GM23248 (cell line): ENCODE results near the gene RPF1. TPM values are rescaled to one million over a fixed set of nuclear protein-coding genes. Genes with fewer than 3 reads are reported as not detected.

ENCODE experiments used
- DNase-seq: peaks from one replicate; pipeline ENCODE4 v3.0.0-alpha.2; 2015
- H2AFZ ChIP-seq: fragments of 200-600 bp; sonication (generic); 2 replicates; pipeline ENCODE4 v1.6.1; 2016; ENCODE audit warnings: antibody characterized with exemption
- H3F3A ChIP-seq: fragments of 200-600 bp; sonication (generic); 2 replicates; pipeline ENCODE4 v1.6.1; 2016; ENCODE audit warnings: mild to moderate bottlenecking, antibody characterized with exemption, mixed run types; ENCODE audit not compliant: insufficient read depth
- H3K27ac ChIP-seq: fragments of 200-600 bp; sonication (generic); 2 replicates; pipeline ENCODE4 v1.5.1; 2016; ENCODE audit warnings: mild to moderate bottlenecking
- H3K27me3 ChIP-seq: fragments of 200-600 bp; sonication (generic); replicated peaks from 2 replicates; pipeline ENCODE4 v1.6.1; 2016; ENCODE audit warnings: mild to moderate bottlenecking; ENCODE audit not compliant: insufficient read depth
- H3K36me3 ChIP-seq: fragments of 200-600 bp; sonication (generic); 2 replicates; pipeline ENCODE4 v1.6.1; 2016; ENCODE audit warnings: low read depth, mild to moderate bottlenecking
- H3K4me1 ChIP-seq: fragments of 200-600 bp; sonication (generic); 2 replicates; pipeline ENCODE4 v1.6.1; 2016; ENCODE audit warnings: mild to moderate bottlenecking; ENCODE audit not compliant: insufficient read depth
- H3K4me2 ChIP-seq: fragments of 200-600 bp; sonication (generic); one replicate; pipeline ENCODE4 v1.6.1; 2016; ENCODE audit warnings: mild to moderate bottlenecking; ENCODE audit not compliant: unreplicated experiment
- H3K4me3 ChIP-seq: fragments of 200-600 bp; sonication (generic); 2 replicates; pipeline ENCODE4 v1.5.1; 2016; ENCODE audit warnings: mild to moderate bottlenecking
- H3K79me2 ChIP-seq: fragments of 200-600 bp; sonication (generic); 2 replicates; pipeline ENCODE4 v1.6.1; 2016; ENCODE audit warnings: mild to moderate bottlenecking; ENCODE audit not compliant: insufficient read depth
- H3K9ac ChIP-seq: fragments of 200-600 bp; sonication (generic); 2 replicates; pipeline ENCODE4 v1.6.1; 2016; ENCODE audit warnings: mild to moderate bottlenecking
- H3K9me2 ChIP-seq: fragments of 200-600 bp; sonication (generic); 2 replicates; pipeline ENCODE4 v1.6.1; 2016; ENCODE audit warnings: mixed run types, mild to moderate bottlenecking, moderate library complexity; ENCODE audit not compliant: insufficient read depth
- H3K9me3 ChIP-seq: fragments of 200-600 bp; sonication (generic); one replicate; pipeline ENCODE4 v1.6.1; 2017; ENCODE audit warnings: low read depth
- H4K20me1 ChIP-seq: fragments of 200-600 bp; sonication (generic); 2 replicates; pipeline ENCODE4 v1.6.0; 2016; ENCODE audit not compliant: insufficient read depth
- EZH2 ChIP-seq: fragments of 200-600 bp; sonication (generic); IDR thresholded peaks from 2 replicates; pipeline ENCODE4 v1.6.1; 2018; ENCODE audit warnings: antibody characterized with exemption, mild to moderate bottlenecking; ENCODE audit not compliant: insufficient read depth, poor library complexity, severe bottlenecking
- EZH2phosphoT487 ChIP-seq: fragments of 200-600 bp; sonication (generic); IDR thresholded peaks from 2 replicates; pipeline ENCODE4 v1.6.1; 2018; ENCODE audit warnings: antibody characterized with exemption, moderate library complexity, mild to moderate bottlenecking, low read depth; ENCODE audit not compliant: insufficient read depth
- WGBS, 2 experiments: methylation state at CpG; one replicate each; pipeline ENCODE4 v1.1.6; 2015 to 2017; ENCODE audit warnings: low lambda C conversion rate in 2 of 2, low coverage in 1 of 2; ENCODE audit errors: missing lambda C conversion rate in 2 of 2; 5-methylcytosine and 5-hydroxymethylcytosine counted together
- in situ Hi-C: fragments of 300-500 bp; cut with MboI; formaldehyde crosslinking; loops from 2 replicates; pipeline ENCODE4 v1.15.0; 2020
- polyA plus RNA-seq: library from polyadenylated mRNA; unstranded; fragments of >200 nt; fragmentation: Nextera tagmentation; extraction: Ambion mirVana; gene quantifications from 2 replicates; pipeline ENCODE4 v1.2.1, GENCODE V29; 2016
- total RNA-seq: library from RNA; depleted of rRNA; stranded (reverse); fragments of >200 nt; shearing (Covaris generic); gene quantifications from 2 replicates; pipeline ENCODE4 v1.2.3, GENCODE V29; 2014

The RPF1 gene
- total and polyA plus RNA-seq, 2 experiments from 2014 or later: 29.6 to 33.0 TPM

GRCh38 chr1:84497631-84498275 lies 18.7 kb downstream of the RPF1 start:
- Histone ChIP-seq H3K9me3 (no peaks in the 10 kb centered on the region), H3K79me2 (peaks cover 68% of the 10 kb centered on the region), H3K9ac (no peak overlapping the region), H3K4me1 (peaks cover 11% of the 10 kb centered on the region), H3K27me3 (no peaks in the 10 kb centered on the region), H3K36me3 (peaks cover 66% of the 10 kb centered on the region), H3K4me3 (no peak overlapping the region), H3F3A (peaks cover 57% of the 10 kb centered on the region), H4K20me1 (peaks cover 12% of the 10 kb centered on the region), H3K9me2 (no peaks in the 10 kb centered on the region), H2AFZ (no peak overlapping the region), H3K27ac (no peak overlapping the region), H3K4me2 (no peak overlapping the region)
- TF ChIP-seq EZH2phosphoT487 (no peak), EZH2 (no peak)
- no peak for DNase-seq
- in situ Hi-C loops: loop anchor here (25.0 kb wide), 1 partner anchor 440 kb away; no protein-coding TSS in a partner anchor
- 43 to 50% methylated on average over 2 of the region's 2 CpGs for WGBS, 2 experiments

- no peaks in the 10 kb centered on the region for H3K9me2 ChIP-seq
- in situ Hi-C loops: no loop called here
- H3K27ac ChIP-seq: no peak overlapping the region
- H3K9me3 ChIP-seq: no peaks in the 10 kb centered on the region
- peaks cover 88% of the 10 kb centered on the region for H3K79me2 ChIP-seq
- H3K4me1 ChIP-seq: peaks cover 32% of the 10 kb centered on the region
- DNase-seq: no peak
- peak overlapping the region; percentile 98 for H3K4me2 ChIP-seq
- peaks cover 22% of the 10 kb centered on the region for H4K20me1 ChIP-seq
- no peaks in the 10 kb centered on the region for H3K27me3 ChIP-seq
- peaks cover 44% of the 10 kb centered on the region for H3F3A ChIP-seq
- no peak for TF ChIP-seq EZH2phosphoT487
- TF ChIP-seq EZH2: no peak
- H3K36me3 ChIP-seq: peaks cover 36% of the 10 kb centered on the region
- H2AFZ ChIP-seq: no peak overlapping the region
- H3K4me3 ChIP-seq: peak overlapping the region; percentile 95
- WGBS, 2 experiments: 51 to 52% methylated on average over 5 of the region's 5 CpGs
- H3K9ac ChIP-seq: peak overlapping the region; percentile 96; the same call in 1 of the 2 replicates
Observed at GRCh38 chr1:84502927-84503326, 23.9 kb downstream of the RPF1 start.

- H3K9me2 ChIP-seq: no peaks in the 10 kb centered on the region
- no peaks in the 10 kb centered on the region for H3K27me3 ChIP-seq
- H4K20me1 ChIP-seq: peaks cover 16% of the 10 kb centered on the region
- no peak for TF ChIP-seq EZH2phosphoT487
- H3K4me3 ChIP-seq: peak overlapping the region; percentile 95
- DNase-seq: peak; percentile 71
- H3K9me3 ChIP-seq: no peaks in the 10 kb centered on the region
- H3K79me2 ChIP-seq: peaks cover 80% of the 10 kb centered on the region
- peak overlapping the region; percentile 95 for H3K27ac ChIP-seq
- H3K4me1 ChIP-seq: peaks cover 32% of the 10 kb centered on the region
- WGBS, 2 experiments: 4 to 5% methylated on average over 17 of the region's 17 CpGs
- peaks cover 31% of the 10 kb centered on the region for H3F3A ChIP-seq
- peak overlapping the region; percentile 82 for H2AFZ ChIP-seq
- H3K4me2 ChIP-seq: peak overlapping the region; percentile 98
- in situ Hi-C loops: no loop called here
- peaks cover 16% of the 10 kb centered on the region; the same call in 1 of the 2 replicates for H3K36me3 ChIP-seq
- peak overlapping the region; percentile 96 for H3K9ac ChIP-seq
Observed at GRCh38 chr1:84504580-84505492, 25.8 kb downstream of the RPF1 start.

- Histone ChIP-seq H3K9ac (peak overlapping the region; percentile 96), H2AFZ (peak overlapping the region; percentile 82), H3K4me2 (peak overlapping the region; percentile 98), H3K27ac (peak overlapping the region; percentile 95), H3F3A (peaks cover 31% of the 10 kb centered on the region), H3K79me2 (peaks cover 73% of the 10 kb centered on the region), H3K4me3 (peak overlapping the region; percentile 95), H3K4me1 (peaks cover 29% of the 10 kb centered on the region), H4K20me1 (peaks cover 16% of the 10 kb centered on the region), H3K27me3 (no peaks in the 10 kb centered on the region), H3K9me3 (no peaks in the 10 kb centered on the region), H3K36me3 (peaks cover 9% of the 10 kb centered on the region; the same call in 1 of the 2 replicates), H3K9me2 (no peaks in the 10 kb centered on the region)
- 0% methylated on average over 22 to 42 of the region's 47 CpGs for WGBS, 2 experiments
- DNase-seq: peak; percentile 90
- in situ Hi-C loops: no loop called here
- TF ChIP-seq EZH2 (no peak), EZH2phosphoT487 (no peak)
Observed at GRCh38 chr1:84505493-84506001, 26.5 kb downstream of the RPF1 start.
